Keratinocyte (primary cell): ENCODE measurements around the gene LIN7B. TPM values are rescaled to one million over a fixed set of nuclear protein-coding genes. Genes with fewer than 3 reads are reported as not detected.

Experiments used
- DNase-seq: peaks from one replicate; pipeline ENCODE4 v3.0.0-alpha.2; 2011; ENCODE audit warnings: low read depth, missing footprints, low spot score
- FAIRE-seq: peaks from 2 replicates; lab custom pipeline; 2011; peaks lifted over from hg19 to GRCh38; lab: Jason Lieb, UNC
- H2AFZ ChIP-seq: 2 replicates; pipeline ENCODE4 v1.6.0; 2012; ENCODE audit warnings: low read length, control low read depth, inconsistent platforms; ENCODE audit not compliant: control insufficient read depth
- H3K27ac ChIP-seq: 2 replicates; pipeline ENCODE4 v1.5.1; 2011; ENCODE audit warnings: low read length; ENCODE audit not compliant: control insufficient read depth, insufficient read depth
- H3K27me3 ChIP-seq: 3 replicates; pipeline ENCODE4 v1.6.0; 2011; ENCODE audit warnings: low read length; ENCODE audit not compliant: control insufficient read depth, insufficient read depth; ENCODE audit errors: extremely low read depth
- H3K36me3 ChIP-seq, 2 experiments: 2 replicates in 1 of 2; 3 replicates in 1 of 2; pipeline ENCODE4 v1.5.1; 2011; ENCODE audit warnings: low read length in 2 of 2, mild to moderate bottlenecking in 1 of 2; ENCODE audit not compliant: control insufficient read depth in 2 of 2, insufficient read depth in 2 of 2; ENCODE audit errors: extremely low read depth in 1 of 2
- H3K4me1 ChIP-seq: 3 replicates; pipeline ENCODE4 v1.5.1; 2011; ENCODE audit warnings: low read length; ENCODE audit not compliant: control insufficient read depth, insufficient read depth; ENCODE audit errors: extremely low read depth
- H3K4me2 ChIP-seq: 3 replicates; pipeline ENCODE4 v1.6.0; 2011; ENCODE audit warnings: low read depth, low read length; ENCODE audit not compliant: control insufficient read depth, insufficient read depth; ENCODE audit errors: extremely low read depth
- H3K4me3 ChIP-seq, 3 experiments: fragments of 200-600 bp in 1 of 3; sonication (generic) in 1 of 3; 2 replicates in 2 of 3; 3 replicates in 1 of 3; pipeline ENCODE4 v1.5.1; 2011 to 2016; ENCODE audit warnings: low read length in 3 of 3, mild to moderate bottlenecking in 3 of 3, control low read depth in 2 of 3, inconsistent platforms in 1 of 3, low read depth in 1 of 3, mixed read lengths in 1 of 3, mixed run types in 1 of 3, moderate library complexity in 1 of 3; ENCODE audit not compliant: control insufficient read depth in 2 of 3, insufficient read depth in 2 of 3; ENCODE audit errors: extremely low read depth in 1 of 3
- H3K79me2 ChIP-seq: 2 replicates; pipeline ENCODE4 v1.6.0; 2012; ENCODE audit warnings: low read length; ENCODE audit not compliant: control insufficient read depth, insufficient read depth
- H3K9ac ChIP-seq: 3 replicates; pipeline ENCODE4 v1.6.0; 2011; ENCODE audit warnings: low read length; ENCODE audit not compliant: control insufficient read depth, insufficient read depth; ENCODE audit errors: extremely low read depth
- H3K9me1 ChIP-seq: 3 replicates; pipeline ENCODE4 v1.6.0; 2011; ENCODE audit warnings: low read length; ENCODE audit not compliant: control insufficient read depth, insufficient read depth; ENCODE audit errors: extremely low read depth
- H3K9me3 ChIP-seq: 2 replicates; pipeline ENCODE4 v1.5.1; 2012; ENCODE audit warnings: low read depth, low read length; ENCODE audit not compliant: control insufficient read depth
- H4K20me1 ChIP-seq: 3 replicates; pipeline ENCODE4 v1.6.0; 2011; ENCODE audit warnings: low read length; ENCODE audit not compliant: control insufficient read depth, insufficient read depth; ENCODE audit errors: extremely low read depth
- EZH2 ChIP-seq: IDR thresholded peaks from one replicate; pipeline ENCODE4 v1.6.1; 2012; ENCODE audit warnings: inconsistent platforms, mild to moderate bottlenecking, low read length, moderate library complexity
- dilution Hi-C: fragments of 300-500 bp; cut with MboI; formaldehyde crosslinking; loops from one replicate; pipeline ENCODE4 v1.7.0; 2020; ENCODE audit warnings: low sequenced_read_pairs; ENCODE audit not compliant: extremely low pct_ligation_motif_present
- polyA plus RNA-seq, 5 experiments: library from polyadenylated mRNA; depleted of rRNA in 3 of 5; stranded (reverse) in 3 of 5; stranded (forward) in 1 of 5; unstranded in 1 of 5; fragments of >200 nt; gene quantifications; 1 replicate in 1 of 5; 2 replicates in 3 of 5; 3 replicates in 1 of 5; pipeline versions ENCODE4 v1.2.1 to v1.2.3, GENCODE V29; 2011 to 2012; ENCODE audit warnings: missing spikeins in 2 of 5, low read depth in 1 of 5, low replicate concordance in 1 of 5
- TF ChIP-seq, protein P1 (sequence below), 3 experiments: IDR thresholded peaks in 1 of 3; conservative IDR thresholded peaks in 1 of 3; optimal IDR thresholded peaks in 1 of 3; 2 replicates in 2 of 3; 3 replicates in 1 of 3; pipeline versions ENCODE3 to v1.5.1; 2011; ENCODE audit warnings: low read length in 3 of 3, mild to moderate bottlenecking in 3 of 3, moderate library complexity in 2 of 3, control low read depth in 1 of 3, inconsistent platforms in 1 of 3; ENCODE audit not compliant: insufficient read depth in 2 of 3; ENCODE audit errors: extremely low read depth in 1 of 3

LIN7B gene
- polyA plus RNA-seq, 1 donor (not counting 4 experiments of a cell fraction or from before 2014, with no cell fraction given) = 1.6 TPM

DNA sequence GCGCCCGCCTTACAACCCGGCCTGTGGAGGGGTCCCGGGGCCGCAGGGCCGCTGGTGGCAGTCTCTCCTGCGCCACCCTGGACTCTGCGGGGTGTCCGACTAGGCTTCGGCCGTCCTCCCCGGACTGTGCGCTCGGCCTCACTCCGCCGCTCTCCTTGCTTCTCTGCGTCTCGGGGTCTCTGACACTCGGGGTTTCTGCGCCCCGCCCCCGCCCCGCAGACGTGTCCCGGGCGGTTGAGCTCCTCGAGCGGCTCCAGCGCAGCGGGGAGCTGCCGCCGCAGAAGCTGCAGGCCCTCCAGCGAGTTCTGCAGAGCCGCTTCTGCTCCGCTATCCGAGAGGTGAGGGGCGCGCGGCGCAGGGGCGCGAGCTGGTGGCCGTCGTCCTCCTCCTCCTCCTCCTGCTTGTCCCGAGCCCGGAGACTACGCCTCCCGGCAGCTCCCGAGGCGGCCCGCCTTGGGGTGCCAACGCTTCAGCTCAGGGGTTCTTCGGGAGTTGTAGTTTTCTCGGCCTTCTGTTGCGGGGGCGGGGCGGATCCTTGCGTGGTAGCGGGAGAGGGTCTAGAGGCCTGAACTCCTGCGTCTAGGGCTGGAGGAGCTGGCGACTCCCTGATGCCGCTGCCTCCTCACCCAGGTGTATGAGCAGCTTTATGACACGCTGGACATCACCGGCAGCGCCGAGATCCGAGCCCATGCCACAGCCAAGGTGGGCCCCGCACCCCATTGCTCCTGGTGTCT is 627 bp downstream of the LIN7B start:
- H3K36me3 ChIP-seq = peaks cover 0 to 2% of the 10 kb centered on the region in 2 experiments
- peak overlapping the region; percentile 64 to 73 (median 70) for H3K4me3 ChIP-seq
- H3K27me3 ChIP-seq = no peaks in the 10 kb centered on the region
- H3K79me2 ChIP-seq = no peaks in the 10 kb centered on the region
- peak overlapping the region; percentile 84 for H3K4me2 ChIP-seq
- TF ChIP-seq EZH2 = no peak
- TF ChIP-seq, protein P1, sequence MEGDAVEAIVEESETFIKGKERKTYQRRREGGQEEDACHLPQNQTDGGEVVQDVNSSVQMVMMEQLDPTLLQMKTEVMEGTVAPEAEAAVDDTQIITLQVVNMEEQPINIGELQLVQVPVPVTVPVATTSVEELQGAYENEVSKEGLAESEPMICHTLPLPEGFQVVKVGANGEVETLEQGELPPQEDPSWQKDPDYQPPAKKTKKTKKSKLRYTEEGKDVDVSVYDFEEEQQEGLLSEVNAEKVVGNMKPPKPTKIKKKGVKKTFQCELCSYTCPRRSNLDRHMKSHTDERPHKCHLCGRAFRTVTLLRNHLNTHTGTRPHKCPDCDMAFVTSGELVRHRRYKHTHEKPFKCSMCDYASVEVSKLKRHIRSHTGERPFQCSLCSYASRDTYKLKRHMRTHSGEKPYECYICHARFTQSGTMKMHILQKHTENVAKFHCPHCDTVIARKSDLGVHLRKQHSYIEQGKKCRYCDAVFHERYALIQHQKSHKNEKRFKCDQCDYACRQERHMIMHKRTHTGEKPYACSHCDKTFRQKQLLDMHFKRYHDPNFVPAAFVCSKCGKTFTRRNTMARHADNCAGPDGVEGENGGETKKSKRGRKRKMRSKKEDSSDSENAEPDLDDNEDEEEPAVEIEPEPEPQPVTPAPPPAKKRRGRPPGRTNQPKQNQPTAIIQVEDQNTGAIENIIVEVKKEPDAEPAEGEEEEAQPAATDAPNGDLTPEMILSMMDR (optimal IDR thresholded peaks at IDR 0.05 in 1 of 3, IDR thresholded peaks at IDR 0.05 in 1 of 3, conservative IDR thresholded peaks at IDR 0.05 in 1 of 3; ENCODE audit: extremely low read depth in 1 of 3, insufficient read depth in 2 of 3, low read length in 3 of 3) = no peak
- no peak overlapping the region for H3K27ac ChIP-seq
- DNase-seq (no peak), FAIRE-seq (no peak)
- H3K9ac ChIP-seq = peak overlapping the region; percentile 60
- dilution Hi-C loops = no loop called here
- H4K20me1 ChIP-seq = no peaks in the 10 kb centered on the region
- no peaks in the 10 kb centered on the region for H3K9me3 ChIP-seq
- H3K9me1 ChIP-seq = no peaks in the 10 kb centered on the region
- H3K4me1 ChIP-seq = peaks cover 14% of the 10 kb centered on the region
- H2AFZ ChIP-seq = peak overlapping the region; percentile 66

DNA sequence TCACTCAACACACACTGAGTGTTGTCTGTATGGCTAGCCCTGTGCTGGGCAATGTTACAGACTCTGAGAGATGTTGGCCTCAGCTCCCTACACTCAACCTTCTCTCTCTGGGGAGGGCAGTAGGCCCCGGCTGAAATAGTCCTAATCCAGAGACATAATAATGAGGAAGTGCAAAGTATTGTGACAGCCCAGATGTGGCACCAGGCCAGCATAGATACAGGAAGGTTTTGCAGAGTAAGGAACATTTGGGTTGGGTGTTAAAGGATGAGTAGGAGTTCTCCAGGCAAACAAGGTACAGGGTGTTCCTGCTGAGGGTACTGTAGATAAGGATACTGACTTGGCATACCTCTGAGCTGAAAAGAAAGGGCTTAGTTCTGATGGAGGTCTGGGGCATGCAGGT is 2.4 kb downstream of the LIN7B start:
- no peak overlapping the region for H3K4me3 ChIP-seq
- no peak overlapping the region for H2AFZ ChIP-seq
- dilution Hi-C loops = no loop called here
- H3K9me1 ChIP-seq = no peaks in the 10 kb centered on the region
- no peaks in the 10 kb centered on the region for H3K9me3 ChIP-seq
- no peak overlapping the region for H3K4me2 ChIP-seq
- peaks cover 17% of the 10 kb centered on the region for H3K4me1 ChIP-seq
- H3K36me3 ChIP-seq = no peaks in the 10 kb centered on the region
- TF ChIP-seq EZH2 = no peak
- FAIRE-seq = no peak
- DNase-seq = no peak
- no peaks in the 10 kb centered on the region for H4K20me1 ChIP-seq
- no peak overlapping the region for H3K27ac ChIP-seq
- no peaks in the 10 kb centered on the region for H3K79me2 ChIP-seq
- H3K27me3 ChIP-seq = no peaks in the 10 kb centered on the region
- H3K9ac ChIP-seq = no peak overlapping the region
